ENCODE measurements around the gene KRTAP20-3. TPM values are rescaled to one million over a fixed set of nuclear protein-coding genes. Genes with fewer than 3 reads are reported as not detected.

The KRTAP20-3 gene
- total RNA-seq, 1 experiment from 2014 or later, result not detected

DNA sequence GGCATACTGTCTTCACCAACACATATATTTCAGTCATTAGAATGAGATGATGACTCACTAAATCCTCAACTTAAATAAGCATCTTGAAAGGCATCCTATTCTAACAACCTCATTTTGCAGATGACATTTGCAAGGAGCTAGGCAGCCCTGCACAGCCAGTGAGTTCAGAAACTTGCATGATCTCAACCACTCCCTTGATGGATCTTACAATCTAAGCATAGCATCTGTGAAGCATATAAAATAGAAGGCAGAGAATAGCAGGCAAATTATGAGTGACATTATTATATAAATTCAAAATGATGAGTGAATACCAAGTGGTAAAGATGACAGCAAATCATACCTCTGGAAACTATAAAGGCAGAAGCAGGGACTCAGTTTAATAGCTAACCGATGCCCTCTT, 31.6 kb downstream of the KRTAP20-3 start:
- ChIA-PET POLR2A (no interaction called here), RAD21 (ENCODE audit: low non-redundant PET in 1 of 2, low total read pairs in 2 of 2, uncharacterized antibody in 2 of 2, unreplicated experiment in 2 of 2) (no interaction called here), CTCF (no interaction called here)
- DNase-seq (ENCODE audit: low read depth, low spot score) (no peak), ATAC-seq (no peak)
- Histone ChIP-seq H3K4me2 (ENCODE audit: low read length) (no peak overlapping the region), H3K79me2 (ENCODE audit: insufficient read depth, low read length) (no peaks in the 10 kb centered on the region), H2AFZ (ENCODE audit: low read depth, low read length, poor library complexity, severe bottlenecking) (no peak overlapping the region), H3K4me3 (replicated peaks in 1 of 2; ENCODE audit: low read depth in 1 of 2, low read length in 2 of 2) (no peak overlapping the region), H3K9me2 (ENCODE audit: insufficient read depth) (no peaks in the 10 kb centered on the region), H3K9ac (ENCODE audit: low read length) (no peak overlapping the region), H4K20me1 (ENCODE audit: insufficient read depth) (no peaks in the 10 kb centered on the region), H3K27me3 (ENCODE audit: insufficient read depth, low read length) (no peaks in the 10 kb centered on the region), H3K36me3 (ENCODE audit: control insufficient read depth in 1 of 2, insufficient read depth in 2 of 2, low read length in 2 of 2) (no peaks in the 10 kb centered on the region), H3K9me3 (ENCODE audit: control insufficient read depth in 1 of 2, insufficient read depth in 1 of 2, low read depth in 1 of 2, low read length in 2 of 2) (peaks cover 9 to 22% of the 10 kb centered on the region in 2 experiments; a peak in 2 of 4 replicates), H3K4me1 (ENCODE audit: control insufficient read depth in 1 of 2, insufficient read depth in 2 of 2, low read length in 2 of 2) (no peaks in the 10 kb centered on the region), H3K27ac (ENCODE audit: low read depth, low read length) (no peak overlapping the region)
- no TSS peak for BruUV-seq (replicated peaks)
- TF ChIP-seq CBX3 (IDR thresholded peaks at IDR 0.05; ENCODE audit: low read depth), result no peak
- no peak for TF ChIP-seq YY1 (IDR thresholded peaks at IDR 0.05; ENCODE audit: extremely low read depth, insufficient replicate concordance, low read depth, low read length)
- TF ChIP-seq TCF7L2 (IDR thresholded peaks at IDR 0.05; ENCODE audit: borderline replicate concordance, extremely low read depth, insufficient read depth, insufficient read length), result no peak
- TF ChIP-seq, protein P1, sequence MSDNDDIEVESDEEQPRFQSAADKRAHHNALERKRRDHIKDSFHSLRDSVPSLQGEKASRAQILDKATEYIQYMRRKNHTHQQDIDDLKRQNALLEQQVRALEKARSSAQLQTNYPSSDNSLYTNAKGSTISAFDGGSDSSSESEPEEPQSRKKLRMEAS (IDR thresholded peaks at IDR 0.05), result no peak
- no peak for TF ChIP-seq FOSL1 (IDR thresholded peaks at IDR 0.05; ENCODE audit: low read depth)
- TF ChIP-seq, protein P2, sequence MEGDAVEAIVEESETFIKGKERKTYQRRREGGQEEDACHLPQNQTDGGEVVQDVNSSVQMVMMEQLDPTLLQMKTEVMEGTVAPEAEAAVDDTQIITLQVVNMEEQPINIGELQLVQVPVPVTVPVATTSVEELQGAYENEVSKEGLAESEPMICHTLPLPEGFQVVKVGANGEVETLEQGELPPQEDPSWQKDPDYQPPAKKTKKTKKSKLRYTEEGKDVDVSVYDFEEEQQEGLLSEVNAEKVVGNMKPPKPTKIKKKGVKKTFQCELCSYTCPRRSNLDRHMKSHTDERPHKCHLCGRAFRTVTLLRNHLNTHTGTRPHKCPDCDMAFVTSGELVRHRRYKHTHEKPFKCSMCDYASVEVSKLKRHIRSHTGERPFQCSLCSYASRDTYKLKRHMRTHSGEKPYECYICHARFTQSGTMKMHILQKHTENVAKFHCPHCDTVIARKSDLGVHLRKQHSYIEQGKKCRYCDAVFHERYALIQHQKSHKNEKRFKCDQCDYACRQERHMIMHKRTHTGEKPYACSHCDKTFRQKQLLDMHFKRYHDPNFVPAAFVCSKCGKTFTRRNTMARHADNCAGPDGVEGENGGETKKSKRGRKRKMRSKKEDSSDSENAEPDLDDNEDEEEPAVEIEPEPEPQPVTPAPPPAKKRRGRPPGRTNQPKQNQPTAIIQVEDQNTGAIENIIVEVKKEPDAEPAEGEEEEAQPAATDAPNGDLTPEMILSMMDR (IDR thresholded peaks at IDR 0.05 in 2 of 3, conservative IDR thresholded peaks at IDR 0.05 in 1 of 3; ENCODE audit: borderline replicate concordance in 1 of 3, insufficient read depth in 1 of 3, low read depth in 2 of 3, low read length in 2 of 3), result no peak
- no peak for TF ChIP-seq POLR2AphosphoS5 (IDR thresholded peaks at IDR 0.05; ENCODE audit: low read depth, low read length)
- no peak for TF ChIP-seq ELF1 (IDR thresholded peaks at IDR 0.05; ENCODE audit: borderline replicate concordance, low read depth)
- TF ChIP-seq SIN3A (IDR thresholded peaks at IDR 0.05; ENCODE audit: low read depth), result no peak
- intact Hi-C loops (cut with micrococcal nuclease), result no loop called here

Measured in HCT116 (cell line).